GM20431 (cell line): Measurements from ENCODE around the gene BGLAP.

ENCODE experiments used
- in situ Hi-C: fragments of 300-500 bp; cut with MseI, MboI; formaldehyde crosslinking; loops from one replicate; pipeline ENCODE4 v1.15.0; 2020; ENCODE audit warnings: low sequenced_read_pairs; ENCODE audit not compliant: unreplicated experiment

The BGLAP gene

GRCh38 chr1:156286061-156286460 lies 44.1 kb downstream of the BGLAP start:
- in situ Hi-C loops = no loop called here

- in situ Hi-C loops = no loop called here
These were observed 47.9 kb downstream of the BGLAP start for GRCh38 chr1:156289857-156290256.

GRCh38 chr1:156291226-156292061 lies 49.5 kb downstream of the BGLAP start:
- in situ Hi-C loops = no loop called here
